ENCODE results near the gene COA1. TPM values are rescaled to one million over a fixed set of nuclear protein-coding genes. Genes with fewer than 3 reads are reported as not detected.

COA1 gene
- total RNA-seq, 6 experiments from 2014 or later = 52.5 to 61.5 (median 57.3) TPM

DNA sequence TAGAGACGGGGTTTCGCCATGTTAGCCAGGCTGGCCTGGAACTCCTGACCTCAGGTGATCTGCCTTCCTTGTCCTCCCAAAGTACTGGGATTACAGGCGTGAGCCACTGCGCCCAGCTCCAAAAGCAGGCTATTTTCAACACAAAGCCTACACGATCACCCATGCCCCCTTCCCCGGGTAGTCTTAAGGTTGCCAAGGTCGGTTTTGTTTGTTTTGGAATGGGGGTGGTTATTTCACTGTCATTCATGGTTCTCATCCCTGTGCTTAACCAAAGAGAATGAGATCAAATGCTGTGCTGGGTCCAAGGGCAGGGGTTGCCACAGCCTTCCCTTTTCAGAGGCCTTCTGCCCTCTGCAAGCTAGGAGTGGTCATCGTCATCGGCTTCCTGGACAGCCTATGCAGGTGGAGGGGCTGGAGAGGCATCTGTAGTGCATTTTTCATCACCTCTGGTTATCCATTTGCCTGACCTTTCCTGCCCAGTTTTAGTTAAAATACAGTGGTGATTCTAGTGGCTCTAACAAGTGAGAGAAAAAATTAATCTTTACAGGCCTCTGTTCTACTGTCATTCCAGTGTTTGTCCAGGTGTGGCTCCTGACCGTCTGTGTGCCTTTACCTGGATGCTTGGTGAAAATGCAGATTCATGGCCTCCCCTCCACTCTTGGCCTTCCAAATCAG, 40.6 kb upstream of the COA1 start:
- no peak for DNase-seq
- no peaks in the 10 kb centered on the region for H3K9me3 Mint-ChIP-seq
- H3K27me3 Mint-ChIP-seq (ENCODE audit: insufficient read depth) = no peaks in the 10 kb centered on the region; the same call in 1 of the 2 replicates
- TF ChIP-seq, protein P1, sequence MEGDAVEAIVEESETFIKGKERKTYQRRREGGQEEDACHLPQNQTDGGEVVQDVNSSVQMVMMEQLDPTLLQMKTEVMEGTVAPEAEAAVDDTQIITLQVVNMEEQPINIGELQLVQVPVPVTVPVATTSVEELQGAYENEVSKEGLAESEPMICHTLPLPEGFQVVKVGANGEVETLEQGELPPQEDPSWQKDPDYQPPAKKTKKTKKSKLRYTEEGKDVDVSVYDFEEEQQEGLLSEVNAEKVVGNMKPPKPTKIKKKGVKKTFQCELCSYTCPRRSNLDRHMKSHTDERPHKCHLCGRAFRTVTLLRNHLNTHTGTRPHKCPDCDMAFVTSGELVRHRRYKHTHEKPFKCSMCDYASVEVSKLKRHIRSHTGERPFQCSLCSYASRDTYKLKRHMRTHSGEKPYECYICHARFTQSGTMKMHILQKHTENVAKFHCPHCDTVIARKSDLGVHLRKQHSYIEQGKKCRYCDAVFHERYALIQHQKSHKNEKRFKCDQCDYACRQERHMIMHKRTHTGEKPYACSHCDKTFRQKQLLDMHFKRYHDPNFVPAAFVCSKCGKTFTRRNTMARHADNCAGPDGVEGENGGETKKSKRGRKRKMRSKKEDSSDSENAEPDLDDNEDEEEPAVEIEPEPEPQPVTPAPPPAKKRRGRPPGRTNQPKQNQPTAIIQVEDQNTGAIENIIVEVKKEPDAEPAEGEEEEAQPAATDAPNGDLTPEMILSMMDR (IDR thresholded peaks at IDR 0.05) = no peak
- H3K4me1 Mint-ChIP-seq (ENCODE audit: low read depth) = peaks cover 6% of the 10 kb centered on the region
- no peak overlapping the region for H3K4me3 Mint-ChIP-seq
- H3K27ac Mint-ChIP-seq = no peak overlapping the region
- peaks cover 9% of the 10 kb centered on the region; the same call in 1 of the 2 replicates for H3K36me3 Mint-ChIP-seq (ENCODE audit: low read depth)

DNA sequence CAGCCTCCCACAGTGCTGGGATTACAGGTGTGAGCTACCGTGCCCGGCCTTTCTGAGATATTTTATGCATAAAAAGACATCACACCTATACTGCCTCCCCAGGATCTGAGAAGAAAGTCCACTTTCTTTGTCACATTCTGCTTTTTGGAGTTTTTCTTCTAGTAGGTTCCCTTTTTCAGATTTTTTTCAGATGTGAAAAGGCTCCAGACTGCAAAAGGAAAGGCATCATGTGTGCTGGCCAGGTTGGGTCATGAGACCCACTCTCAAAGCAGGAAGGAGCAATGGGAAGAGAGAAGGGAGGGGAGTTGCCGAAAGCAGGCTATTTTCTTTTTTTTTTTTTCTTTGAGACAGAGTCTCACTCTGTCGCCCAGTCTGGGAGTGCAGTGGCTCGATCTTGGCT, 40.0 kb upstream of the COA1 start:
- DNase-seq = no peak
- TF ChIP-seq, protein P1 (IDR thresholded peaks at IDR 0.05) = no peak
- Mint-ChIP-seq H3K9me3 (no peaks in the 10 kb centered on the region), H3K27ac (no peak overlapping the region), H3K36me3 (ENCODE audit: low read depth) (peaks cover 9% of the 10 kb centered on the region; the same call in 1 of the 2 replicates), H3K4me3 (no peak overlapping the region), H3K27me3 (ENCODE audit: insufficient read depth) (no peaks in the 10 kb centered on the region; the same call in 1 of the 2 replicates), H3K4me1 (ENCODE audit: low read depth) (peaks cover 13% of the 10 kb centered on the region)

DNA sequence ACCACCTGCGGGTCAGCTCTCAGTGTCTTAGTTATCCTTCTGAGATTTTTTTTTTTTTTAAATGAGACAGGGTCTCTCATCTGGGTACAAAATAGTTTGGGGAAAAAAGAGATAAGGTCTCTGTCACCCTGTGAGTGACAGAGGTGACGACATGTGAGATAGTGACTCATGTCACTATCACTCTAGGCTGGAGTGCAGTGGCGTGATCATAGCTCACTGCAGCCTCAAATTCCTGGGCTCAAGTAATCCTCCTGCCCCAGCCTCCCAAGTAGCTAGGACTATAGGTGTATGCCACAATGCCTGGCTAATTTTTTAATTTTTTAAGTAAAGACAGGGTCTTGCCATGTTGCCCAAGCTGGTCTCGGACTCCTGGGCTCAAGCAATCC, 39.6 kb upstream of the COA1 start:
- Mint-ChIP-seq H3K4me1 (ENCODE audit: low read depth) (peaks cover 17% of the 10 kb centered on the region), H3K9me3 (no peaks in the 10 kb centered on the region), H3K27me3 (ENCODE audit: insufficient read depth) (no peaks in the 10 kb centered on the region; the same call in 1 of the 2 replicates), H3K4me3 (no peak overlapping the region), H3K27ac (no peak overlapping the region), H3K36me3 (ENCODE audit: low read depth) (peaks cover 9% of the 10 kb centered on the region; the same call in 1 of the 2 replicates)
- DNase-seq = no peak
- TF ChIP-seq, protein P1 (IDR thresholded peaks at IDR 0.05) = no peak

DNA sequence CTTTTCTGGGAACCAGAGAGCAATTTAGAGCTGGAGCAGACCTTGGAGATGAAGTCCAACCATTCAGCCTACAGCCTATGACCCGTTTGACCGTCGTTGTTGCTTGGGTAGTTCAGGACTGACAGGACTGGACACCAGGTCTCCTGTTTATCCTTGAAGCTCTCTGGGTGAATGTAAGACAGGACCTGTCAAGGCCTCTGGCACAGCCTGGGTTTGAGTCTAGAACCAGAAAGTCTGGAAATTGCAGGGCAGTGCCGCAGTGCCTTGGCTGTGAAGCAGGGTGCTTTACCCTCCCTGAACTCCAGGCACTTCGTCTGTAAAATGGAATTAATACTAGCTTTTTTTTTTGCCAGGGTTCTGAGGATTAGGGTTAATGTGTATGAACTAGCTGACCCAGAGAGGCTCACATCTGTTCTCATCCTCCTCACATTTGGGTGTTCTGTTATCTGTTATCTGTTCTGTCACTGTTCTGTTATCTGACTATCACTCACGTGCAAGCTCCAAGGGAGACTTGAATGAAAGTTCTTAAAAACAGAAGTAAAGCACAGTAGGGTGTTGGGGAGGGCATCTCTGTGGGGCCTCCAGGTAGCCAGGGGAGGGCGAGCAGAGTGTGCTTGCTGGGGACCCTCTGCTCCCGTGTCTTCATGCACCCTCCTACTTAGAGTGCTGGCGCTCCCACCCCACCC, 39.0 kb upstream of the COA1 start:
- H3K36me3 Mint-ChIP-seq (ENCODE audit: low read depth) = peaks cover 9% of the 10 kb centered on the region; the same call in 1 of the 2 replicates
- H3K4me1 Mint-ChIP-seq (ENCODE audit: low read depth) = peaks cover 22% of the 10 kb centered on the region
- H3K27ac Mint-ChIP-seq = no peak overlapping the region
- no peaks in the 10 kb centered on the region; the same call in 1 of the 2 replicates for H3K27me3 Mint-ChIP-seq (ENCODE audit: insufficient read depth)
- DNase-seq = no peak
- H3K4me3 Mint-ChIP-seq = no peak overlapping the region
- TF ChIP-seq, protein P1 (IDR thresholded peaks at IDR 0.05) = no peak
- no peaks in the 10 kb centered on the region for H3K9me3 Mint-ChIP-seq

DNA sequence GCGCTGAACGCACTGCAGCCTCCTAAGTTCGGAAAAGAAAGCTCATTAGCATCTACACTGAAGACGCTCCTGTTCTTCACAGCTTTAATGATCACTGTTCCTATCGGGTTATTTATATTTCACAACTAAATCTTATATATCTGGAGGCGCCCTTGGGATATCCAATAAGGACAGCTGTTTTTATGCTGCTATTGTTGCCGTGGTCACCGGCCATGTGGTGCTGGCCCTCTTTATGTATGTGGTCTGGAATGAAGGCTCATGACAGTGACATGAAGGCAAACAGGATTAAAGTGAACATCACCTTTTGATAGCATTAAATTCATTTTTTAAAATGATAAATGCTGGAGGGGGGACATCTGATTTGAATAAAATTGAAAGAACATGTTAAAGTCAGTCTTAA, 38.0 kb upstream of the COA1 start:
- Mint-ChIP-seq H3K27ac (no peak overlapping the region), H3K27me3 (ENCODE audit: insufficient read depth) (no peaks in the 10 kb centered on the region; the same call in 1 of the 2 replicates), H3K4me1 (ENCODE audit: low read depth) (peaks cover 30% of the 10 kb centered on the region), H3K9me3 (no peaks in the 10 kb centered on the region), H3K4me3 (no peak overlapping the region), H3K36me3 (ENCODE audit: low read depth) (peaks cover 1% of the 10 kb centered on the region; the same call in 1 of the 2 replicates)
- no peak for DNase-seq
- TF ChIP-seq, protein P1 (IDR thresholded peaks at IDR 0.05) = no peak
